NCI-H2107 (cell line): ENCODE results near the gene GPBP1L1.

Experiments used
- DNase-seq: peaks from one replicate; lab custom pipeline; 2025; lab: John Stamatoyannopoulos, UW

The GPBP1L1 gene

DNA sequence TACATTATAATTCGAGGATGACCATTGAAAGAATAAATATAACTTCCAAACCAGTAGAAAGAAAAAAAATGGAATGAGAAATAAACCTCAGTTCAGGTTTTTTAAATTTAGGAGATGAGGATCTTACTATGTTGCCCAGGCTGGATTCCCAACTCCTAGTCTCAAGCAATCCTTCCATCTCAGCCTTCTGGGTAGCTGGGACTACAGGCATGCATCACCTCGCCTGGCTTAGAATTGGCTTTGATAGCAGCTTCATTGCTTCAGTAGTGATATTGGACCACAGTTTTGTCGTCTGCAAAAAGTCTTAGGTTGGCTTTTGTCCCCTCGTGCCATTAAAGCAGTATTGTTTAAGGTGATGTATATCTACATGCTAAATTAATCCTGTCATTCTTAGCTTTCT, 99.6 kb downstream of the GPBP1L1 start:
- no peak for DNase-seq

DNA sequence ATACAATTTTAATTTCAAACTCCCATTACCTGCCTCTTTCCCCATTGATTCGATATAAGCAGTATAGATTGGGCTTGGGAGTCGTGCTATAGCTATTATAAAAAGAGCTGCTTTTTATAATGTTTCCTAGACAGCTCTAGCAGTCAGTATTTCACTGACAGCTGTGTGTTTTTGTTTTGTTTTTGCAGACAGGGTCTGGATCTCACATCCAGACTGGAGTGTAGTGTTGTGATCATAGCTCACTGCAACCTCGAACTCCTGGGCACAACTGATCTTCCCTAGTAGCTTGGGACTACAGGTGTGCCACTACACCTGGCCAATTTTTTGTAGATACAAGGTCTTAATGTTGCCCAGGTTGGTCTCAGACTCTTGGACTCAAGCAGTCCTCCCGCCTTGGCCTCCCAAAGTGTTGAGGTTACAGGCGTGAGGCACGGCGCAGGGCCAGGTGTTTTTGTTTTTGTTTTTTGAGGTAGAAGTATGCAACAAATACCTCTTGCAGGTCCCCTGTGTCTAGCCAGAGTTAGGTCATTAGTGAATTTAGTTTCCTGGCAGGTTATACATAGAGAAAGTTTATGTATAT, 100.7 kb downstream of the GPBP1L1 start:
- DNase-seq, result no peak

DNA sequence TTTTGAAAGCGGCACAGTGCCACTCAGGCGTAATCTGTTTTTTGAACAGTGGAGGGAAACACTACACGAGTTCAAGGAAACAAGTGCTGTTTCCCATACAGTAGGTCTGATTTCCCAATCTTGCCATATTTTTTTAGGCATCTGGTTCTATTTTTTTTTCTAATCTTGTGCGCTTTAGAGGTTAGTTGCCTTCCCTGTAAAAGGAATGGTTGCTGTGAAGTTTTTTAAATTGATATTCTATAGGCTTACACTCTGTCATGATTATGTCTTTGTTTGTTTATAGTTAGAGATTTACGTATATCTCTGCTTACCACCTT, 101.3 kb downstream of the GPBP1L1 start:
- no peak for DNase-seq

DNA sequence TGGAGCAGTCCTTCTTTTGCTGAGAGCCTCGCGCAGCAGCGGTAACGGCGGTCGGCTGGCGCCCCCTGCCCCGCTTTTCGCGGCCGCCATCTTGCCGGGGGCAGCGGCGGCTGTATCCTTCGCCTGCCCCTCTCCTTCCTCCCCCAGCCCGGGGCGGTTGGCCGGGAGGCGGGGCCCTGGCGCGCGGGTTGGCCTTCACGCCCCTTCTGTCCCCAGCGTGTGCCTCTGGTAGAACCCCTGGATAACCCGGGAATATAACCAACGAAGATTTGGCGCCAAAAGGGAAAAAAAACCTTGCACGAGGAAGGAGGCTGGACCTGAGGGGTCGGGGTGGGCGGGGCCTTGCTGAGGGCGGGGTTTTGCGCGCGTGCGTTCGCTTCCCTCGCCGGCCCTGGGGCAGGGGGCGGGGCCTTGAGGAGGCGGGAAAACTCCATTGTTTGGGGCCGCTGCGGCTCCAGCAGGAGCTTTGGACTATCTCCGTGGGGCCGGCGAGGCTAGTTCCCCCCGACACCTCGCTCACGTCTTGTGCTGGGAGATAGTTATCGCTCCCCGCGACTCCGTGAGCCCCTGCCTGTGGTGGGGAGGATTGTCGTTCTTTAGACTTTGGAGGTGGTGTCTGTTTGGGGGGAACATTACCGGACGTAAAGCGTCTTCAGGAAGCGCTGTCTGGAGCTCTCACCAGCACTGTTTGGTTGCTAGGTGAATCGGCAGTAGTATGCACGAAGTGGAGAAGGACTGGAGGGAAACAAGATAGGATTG, 101.8 kb downstream of the GPBP1L1 start:
- peak; percentile 94 for DNase-seq

DNA sequence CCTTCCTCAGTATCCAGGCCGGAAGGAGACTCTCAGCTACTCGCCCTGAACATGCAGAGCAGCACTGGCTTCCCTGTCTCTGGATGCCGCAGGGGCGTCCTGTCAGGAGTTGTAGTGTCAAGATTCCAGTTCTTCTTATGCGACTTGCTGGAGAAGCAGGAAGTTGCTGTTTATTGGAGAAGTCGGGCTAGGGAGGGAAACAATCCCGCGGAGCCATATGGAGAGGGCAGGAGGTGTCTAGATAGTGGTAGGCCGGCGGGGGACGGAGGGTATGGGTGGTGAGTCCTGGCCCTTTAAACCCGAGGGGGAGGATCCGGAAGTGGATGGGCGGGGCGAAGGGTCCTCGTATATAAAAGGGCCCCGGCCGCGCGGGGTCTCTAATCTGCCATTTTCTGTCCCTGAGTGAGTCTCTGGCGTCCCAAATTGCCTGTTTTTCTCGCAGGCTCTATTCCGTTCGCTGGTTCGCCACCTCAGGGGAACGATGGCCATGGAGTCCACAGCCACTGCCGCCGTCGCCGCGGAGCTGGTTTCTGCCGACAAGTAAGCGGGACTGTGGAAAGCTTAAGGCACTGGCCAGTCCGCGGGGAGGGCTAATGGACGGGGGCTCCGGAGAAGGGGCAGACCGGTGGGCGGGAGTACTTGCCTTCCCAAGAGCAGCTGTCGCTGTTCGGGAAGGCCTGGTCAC, 102.5 kb downstream of the GPBP1L1 start, which contains the start of gene NASP:
NASP (plus strand) TSS at position 376 of the 685 bp plus-strand sequence; CDS start at position 482, 106 bp downstream.
- DNase-seq, result peak; percentile 90

DNA sequence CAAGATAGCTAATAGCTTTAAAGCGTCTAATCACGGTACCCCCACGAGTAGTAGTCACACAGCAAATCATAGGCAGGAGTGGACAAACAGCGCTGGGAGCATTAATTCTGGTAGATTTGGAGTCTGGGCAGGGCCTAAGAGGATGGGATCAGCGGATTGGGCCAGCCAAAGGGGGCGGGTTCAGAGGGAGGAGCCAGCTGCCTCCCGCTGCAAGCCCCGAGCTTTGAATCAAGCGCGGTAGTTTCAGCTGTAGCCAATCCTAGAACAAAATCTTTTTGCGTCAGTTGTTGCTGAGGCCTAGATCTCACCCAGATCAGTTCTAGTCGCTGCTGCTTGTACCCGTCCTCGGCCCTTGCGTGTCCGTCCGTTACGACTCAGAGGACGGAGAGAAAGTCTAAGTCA, 103.1 kb downstream of the GPBP1L1 start:
- peak; percentile 96 for DNase-seq
